GM12892 (cell line): ENCODE measurements around the gene PLEKHA8.

Experiments
- POLR2A ChIP-seq: IDR thresholded peaks from 2 replicates; pipeline ENCODE4 v1.6.1; 2011; ENCODE audit warnings: low read depth, low read length, control low read depth
- POLR2AphosphoS5 ChIP-seq: IDR thresholded peaks from 2 replicates; pipeline ENCODE4 v1.6.1; 2011; ENCODE audit warnings: low read depth, low read length, control low read depth
- TAF1 ChIP-seq: IDR thresholded peaks from 2 replicates; pipeline ENCODE4 v1.6.1; 2011; ENCODE audit warnings: low read depth, mild to moderate bottlenecking, control low read depth, low read length, borderline replicate concordance

DNA sequence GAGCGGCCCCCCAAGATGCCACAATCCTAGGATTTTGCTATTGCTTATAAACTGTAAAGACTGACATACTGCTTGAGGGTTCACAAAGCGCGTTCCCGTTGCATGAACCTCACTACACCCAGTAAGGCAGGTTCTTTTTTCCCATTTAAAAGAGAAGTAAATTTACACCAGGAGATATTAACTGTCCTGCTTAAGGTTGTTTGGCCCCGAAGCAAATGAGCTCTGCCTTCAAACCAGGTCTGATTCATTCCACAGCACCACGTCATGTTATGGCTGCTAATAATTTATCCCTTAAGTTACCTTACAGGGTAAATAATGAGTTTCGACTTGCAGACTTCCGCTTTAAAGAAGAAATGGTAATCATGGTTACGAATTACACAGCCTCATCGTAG, 1.2 kb upstream of the PLEKHA8 start:
- TF ChIP-seq POLR2AphosphoS5 = no peak
- TF ChIP-seq POLR2A = no peak
- TF ChIP-seq TAF1 = no peak
